ENCODE data around the gene MAP4K2.

DNA sequence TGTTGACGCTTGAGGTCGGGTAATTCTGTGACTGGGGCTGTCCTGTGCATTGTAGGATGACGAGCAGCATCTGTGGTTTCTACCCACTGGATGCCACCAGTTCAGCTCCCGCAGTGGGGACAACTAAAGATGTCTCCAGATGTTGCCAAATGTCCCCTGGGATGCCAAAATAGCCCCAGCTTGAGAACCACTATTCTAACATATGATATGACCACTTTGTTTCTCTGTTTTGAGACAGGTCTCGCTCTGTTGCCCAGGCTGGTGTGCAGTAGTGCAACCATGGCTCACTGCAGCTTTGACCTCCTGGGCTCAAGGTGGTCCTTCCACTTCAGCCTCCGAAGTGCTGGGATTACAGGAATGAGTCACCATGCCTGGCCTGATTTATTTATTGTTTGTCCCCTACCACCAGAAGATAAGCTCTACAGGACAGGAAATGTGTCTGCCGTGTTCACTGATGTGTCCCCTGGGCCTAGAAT is 11.7 kb upstream of the MAP4K2 start:
- no peak for TF ChIP-seq LEF1 (IDR thresholded peaks at IDR 0.05; ENCODE audit: borderline replicate concordance)
- TF ChIP-seq SP1 (IDR thresholded peaks at IDR 0.05) = no peak
- no peak for TF ChIP-seq HDGF (IDR thresholded peaks at IDR 0.05; ENCODE audit: borderline replicate concordance)
- TF ChIP-seq ELF4 (IDR thresholded peaks at IDR 0.05) = no peak
- no peak for TF ChIP-seq BHLHE40 (IDR thresholded peaks at IDR 0.05; ENCODE audit: borderline replicate concordance)
- TF ChIP-seq ARNT (IDR thresholded peaks at IDR 0.05) = no peak
